Astrocyte (in vitro differentiated cells and primary cell): ENCODE measurements around the gene CDC45. TPM values are rescaled to one million over a fixed set of nuclear protein-coding genes. Genes with fewer than 3 reads are reported as not detected.

ENCODE experiments used
- DNase-seq: peaks from one replicate; pipeline ENCODE4 v3.0.0-alpha.2; 2010; ENCODE audit warnings: low read depth
- FAIRE-seq: peaks from 2 replicates; lab custom pipeline; 2011; peaks lifted over from hg19 to GRCh38; lab: Jason Lieb, UNC
- H2AFZ ChIP-seq: 2 replicates; pipeline ENCODE4 v1.6.0; 2012; ENCODE audit warnings: low read depth, low read length, inconsistent platforms
- H3K27ac ChIP-seq: 2 replicates; pipeline ENCODE4 v1.5.1; 2011; ENCODE audit warnings: low read depth, low read length, inconsistent platforms
- H3K27me3 ChIP-seq: 2 replicates; pipeline ENCODE4 v1.6.0; 2011; ENCODE audit warnings: low read length, inconsistent platforms; ENCODE audit not compliant: insufficient read depth
- H3K36me3 ChIP-seq: 2 replicates; pipeline ENCODE4 v1.5.1; 2011; ENCODE audit warnings: low read length, inconsistent platforms; ENCODE audit not compliant: insufficient read depth
- H3K4me1 ChIP-seq: 2 replicates; pipeline ENCODE4 v1.5.1; 2011; ENCODE audit warnings: low read length, inconsistent platforms; ENCODE audit not compliant: insufficient read depth
- H3K4me2 ChIP-seq: 2 replicates; pipeline ENCODE4 v1.6.0; 2012; ENCODE audit warnings: low read length, inconsistent platforms
- H3K4me3 ChIP-seq: 2 replicates; pipeline ENCODE4 v1.5.1; 2011; ENCODE audit warnings: low read depth, mild to moderate bottlenecking, low read length, inconsistent platforms; ENCODE audit not compliant: insufficient read depth
- H3K79me2 ChIP-seq: 2 replicates; pipeline ENCODE4 v1.6.0; 2012; ENCODE audit warnings: mild to moderate bottlenecking, low read length, inconsistent platforms; ENCODE audit not compliant: insufficient read depth
- H3K9ac ChIP-seq: 2 replicates; pipeline ENCODE4 v1.6.0; 2012; ENCODE audit warnings: mild to moderate bottlenecking, low read length, inconsistent platforms
- H3K9me3 ChIP-seq: 2 replicates; pipeline ENCODE4 v1.5.1; 2012; ENCODE audit warnings: low read depth, mild to moderate bottlenecking, low read length, inconsistent platforms; ENCODE audit not compliant: insufficient read depth
- H4K20me1 ChIP-seq: 2 replicates; pipeline ENCODE4 v1.6.0; 2012; ENCODE audit warnings: low read length, inconsistent platforms; ENCODE audit not compliant: insufficient read depth
- H3K27ac Mint-ChIP-seq: one replicate; pipeline ENCODE4 v1.8.0; 2021; ENCODE audit warnings: mild to moderate bottlenecking, mixed read lengths; ENCODE audit not compliant: unreplicated experiment
- H3K27me3 Mint-ChIP-seq: one replicate; pipeline ENCODE4 v1.8.0; 2021; ENCODE audit warnings: low read depth, mixed read lengths; ENCODE audit not compliant: unreplicated experiment
- H3K36me3 Mint-ChIP-seq: one replicate; pipeline ENCODE4 v1.8.0; 2021; ENCODE audit warnings: low read depth, mixed read lengths; ENCODE audit not compliant: unreplicated experiment
- H3K4me1 Mint-ChIP-seq: one replicate; pipeline ENCODE4 v1.8.0; 2021; ENCODE audit warnings: low read depth, mixed read lengths; ENCODE audit not compliant: unreplicated experiment
- H3K4me3 Mint-ChIP-seq: one replicate; pipeline ENCODE4 v1.8.0; 2021; ENCODE audit warnings: mild to moderate bottlenecking, moderate library complexity, mixed read lengths; ENCODE audit not compliant: unreplicated experiment
- H3K9me3 Mint-ChIP-seq: one replicate; pipeline ENCODE4 v1.8.0; 2021; ENCODE audit warnings: mild to moderate bottlenecking, mixed read lengths; ENCODE audit not compliant: unreplicated experiment
- CTCF ChIP-seq: IDR thresholded peaks from 2 replicates; pipeline ENCODE4 v1.5.1; 2011; ENCODE audit warnings: low read depth, mild to moderate bottlenecking, inconsistent platforms, low read length, moderate library complexity; ENCODE audit not compliant: insufficient read depth
- EZH2 ChIP-seq: IDR thresholded peaks from 2 replicates; pipeline ENCODE4 v1.6.1; 2012; ENCODE audit warnings: mild to moderate bottlenecking, low read length, inconsistent platforms; ENCODE audit not compliant: insufficient read depth
- total RNA-seq: library from RNA; stranded (reverse); gene quantifications from 2 replicates; pipeline ENCODE4 v1.2.1, GENCODE V29; 2021

CDC45 gene
- total RNA-seq, 1 donor from 2014 or later = 2.1 TPM

GRCh38 chr22:19517171-19517500 lies 37.4 kb downstream of the CDC45 start:
- TF ChIP-seq EZH2 (no peak), CTCF (no peak)
- Histone ChIP-seq H3K4me1 (no peaks in the 10 kb centered on the region), H3K4me2 (no peak overlapping the region), H3K36me3 (peaks cover 2% of the 10 kb centered on the region), H3K4me3 (no peak overlapping the region), H3K27me3 (no peaks in the 10 kb centered on the region), H4K20me1 (no peaks in the 10 kb centered on the region), H3K79me2 (no peaks in the 10 kb centered on the region), H3K9ac (no peak overlapping the region), H3K27ac (no peak overlapping the region), H2AFZ (no peak overlapping the region), H3K9me3 (no peaks in the 10 kb centered on the region)
- H3K27me3 Mint-ChIP-seq = peaks cover 26% of the 10 kb centered on the region
- H3K36me3 Mint-ChIP-seq = no peaks in the 10 kb centered on the region
- H3K27ac Mint-ChIP-seq = no peak overlapping the region
- no peak for DNase-seq
- peaks cover 3% of the 10 kb centered on the region for H3K9me3 Mint-ChIP-seq
- no peak for FAIRE-seq
- peaks cover 9% of the 10 kb centered on the region for H3K4me1 Mint-ChIP-seq
- no peak overlapping the region for H3K4me3 Mint-ChIP-seq

- Histone ChIP-seq H3K36me3 (peaks cover 2% of the 10 kb centered on the region), H2AFZ (no peak overlapping the region), H3K27ac (no peak overlapping the region), H3K4me2 (no peak overlapping the region), H3K4me1 (peaks cover 1% of the 10 kb centered on the region), H3K9ac (no peak overlapping the region), H3K27me3 (peaks cover 3% of the 10 kb centered on the region), H3K79me2 (no peaks in the 10 kb centered on the region), H4K20me1 (no peaks in the 10 kb centered on the region), H3K4me3 (no peak overlapping the region), H3K9me3 (no peaks in the 10 kb centered on the region)
- peaks cover 9% of the 10 kb centered on the region for H3K4me1 Mint-ChIP-seq
- H3K4me3 Mint-ChIP-seq = no peak overlapping the region
- no peaks in the 10 kb centered on the region for H3K36me3 Mint-ChIP-seq
- no peak for FAIRE-seq
- H3K9me3 Mint-ChIP-seq = peaks cover 3% of the 10 kb centered on the region
- TF ChIP-seq CTCF = no peak
- H3K27ac Mint-ChIP-seq = no peak overlapping the region
- H3K27me3 Mint-ChIP-seq = peaks cover 30% of the 10 kb centered on the region
- no peak for DNase-seq
These were observed 38.3 kb downstream of the CDC45 start for GRCh38 chr22:19517919-19518611.

GRCh38 chr22:19518635-19519034 lies 38.9 kb downstream of the CDC45 start:
- H3K9ac ChIP-seq = no peak overlapping the region
- H3K9me3 ChIP-seq = no peaks in the 10 kb centered on the region
- no peak overlapping the region for H3K4me3 Mint-ChIP-seq
- peaks cover 34% of the 10 kb centered on the region for H3K27me3 Mint-ChIP-seq
- H3K9me3 Mint-ChIP-seq = peaks cover 3% of the 10 kb centered on the region
- no peak overlapping the region for H3K27ac ChIP-seq
- no peak for DNase-seq
- no peak overlapping the region for H3K4me3 ChIP-seq
- TF ChIP-seq EZH2 (no peak), CTCF (no peak)
- H2AFZ ChIP-seq = no peak overlapping the region
- no peaks in the 10 kb centered on the region for H4K20me1 ChIP-seq
- no peaks in the 10 kb centered on the region for H3K79me2 ChIP-seq
- H3K36me3 ChIP-seq = peaks cover 2% of the 10 kb centered on the region
- H3K36me3 Mint-ChIP-seq = no peaks in the 10 kb centered on the region
- peaks cover 9% of the 10 kb centered on the region for H3K4me1 Mint-ChIP-seq
- no peak overlapping the region for H3K27ac Mint-ChIP-seq
- H3K4me1 ChIP-seq = peaks cover 7% of the 10 kb centered on the region
- FAIRE-seq = no peak
- H3K27me3 ChIP-seq = peaks cover 3% of the 10 kb centered on the region
- H3K4me2 ChIP-seq = no peak overlapping the region
